GM12878 (cell line): ENCODE results near the gene ELOF1.

ENCODE experiments used
- CEBPB ChIP-seq, 2 experiments: fragments of 150-350 bp in 1 of 2; IDR thresholded peaks; 2 replicates each; pipeline ENCODE4 v1.6.1; 2012 to 2014; ENCODE audit warnings: low read depth in 2 of 2, low read length in 2 of 2, borderline replicate concordance in 1 of 2, inconsistent platforms in 1 of 2
- CEBPZ ChIP-seq: fragments of 150-350 bp; IDR thresholded peaks from 2 replicates; pipeline ENCODE4 v1.6.1; 2016; ENCODE audit warnings: low read depth, low read length
- EGR1 ChIP-seq, 2 experiments: IDR thresholded peaks; 1 replicate in 1 of 2; 2 replicates in 1 of 2; pipeline ENCODE4 v1.6.1; 2011 to 2012; ENCODE audit warnings: low read depth in 2 of 2, low read length in 2 of 2, borderline replicate concordance in 1 of 2, mild to moderate bottlenecking in 1 of 2, moderate library complexity in 1 of 2
- IKZF1 ChIP-seq: fragments of 450-650 bp; conservative IDR thresholded peaks from 2 replicates; pipeline ENCODE4 v1.6.1; 2017; ENCODE audit warnings: antibody characterized with exemption, mild to moderate bottlenecking
- NBN ChIP-seq: fragments of 450-650 bp; IDR thresholded peaks from 2 replicates; pipeline ENCODE4 v1.6.1; 2016
- POLR2AphosphoS2 ChIP-seq: IDR thresholded peaks from 2 replicates; pipeline ENCODE4 v1.6.1; 2011; ENCODE audit warnings: low read depth, mild to moderate bottlenecking, low read length, improper control_type of control experiment, moderate library complexity
- RBBP5 ChIP-seq: fragments of 200-600 bp; sonication (generic); conservative IDR thresholded peaks from 2 replicates; pipeline ENCODE4 v1.6.1; 2016
- USF1 ChIP-seq: IDR thresholded peaks from 2 replicates; pipeline ENCODE4 v1.6.1; 2011; ENCODE audit warnings: borderline replicate concordance, low read depth, mild to moderate bottlenecking, moderate library complexity, mixed read lengths, low read length; ENCODE audit not compliant: insufficient read depth; ENCODE audit errors: extremely low read length
- TF ChIP-seq, protein P1 (sequence below): IDR thresholded peaks from 2 replicates; pipeline ENCODE4 v1.6.1; 2011; ENCODE audit warnings: borderline replicate concordance, low read depth, mild to moderate bottlenecking, moderate library complexity, low read length; ENCODE audit not compliant: insufficient read depth, poor library complexity, severe bottlenecking
- TF ChIP-seq, protein P2 (sequence below), 3 experiments: IDR thresholded peaks in 2 of 3; conservative IDR thresholded peaks in 1 of 3; 2 replicates each; pipeline ENCODE4 v1.5.1; 2011; ENCODE audit warnings: low read depth in 3 of 3, low read length in 3 of 3, mild to moderate bottlenecking in 3 of 3, control low read depth in 2 of 3, moderate library complexity in 2 of 3, inconsistent platforms in 1 of 3, mixed read lengths in 1 of 3; ENCODE audit not compliant: control insufficient read depth in 2 of 3, insufficient read depth in 1 of 3; ENCODE audit errors: extremely low read depth in 1 of 3

DNA sequence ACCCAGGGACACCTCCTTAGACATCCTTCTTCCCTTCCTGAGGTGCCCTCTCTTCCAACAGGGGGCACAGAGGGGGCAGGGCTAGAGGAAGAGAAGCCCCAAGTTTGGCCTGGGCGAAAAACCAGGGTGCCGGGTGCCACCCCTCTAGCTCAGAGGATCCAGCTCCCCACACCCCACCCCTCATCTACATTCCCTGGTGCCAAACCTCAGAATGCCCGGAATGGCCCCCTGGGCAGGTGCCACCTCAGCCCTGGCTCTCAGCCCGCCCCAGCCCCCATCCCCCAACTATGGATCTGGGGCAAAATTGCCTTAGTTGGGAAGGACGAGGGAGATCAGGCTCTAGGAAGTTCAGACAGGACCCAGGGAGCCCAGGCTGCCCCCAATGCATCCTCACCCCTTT, 18.4 kb downstream of the ELOF1 start:
- TF ChIP-seq RBBP5 = no peak
- TF ChIP-seq NBN = no peak
- TF ChIP-seq CEBPZ = no peak
- no peak for TF ChIP-seq IKZF1
- no peak for TF ChIP-seq POLR2AphosphoS2
- TF ChIP-seq CEBPB (IDR thresholded peaks at IDR 0.05; ENCODE audit: borderline replicate concordance in 1 of 2, low read depth in 2 of 2, low read length in 2 of 2) = no peak
- TF ChIP-seq, protein P1, sequence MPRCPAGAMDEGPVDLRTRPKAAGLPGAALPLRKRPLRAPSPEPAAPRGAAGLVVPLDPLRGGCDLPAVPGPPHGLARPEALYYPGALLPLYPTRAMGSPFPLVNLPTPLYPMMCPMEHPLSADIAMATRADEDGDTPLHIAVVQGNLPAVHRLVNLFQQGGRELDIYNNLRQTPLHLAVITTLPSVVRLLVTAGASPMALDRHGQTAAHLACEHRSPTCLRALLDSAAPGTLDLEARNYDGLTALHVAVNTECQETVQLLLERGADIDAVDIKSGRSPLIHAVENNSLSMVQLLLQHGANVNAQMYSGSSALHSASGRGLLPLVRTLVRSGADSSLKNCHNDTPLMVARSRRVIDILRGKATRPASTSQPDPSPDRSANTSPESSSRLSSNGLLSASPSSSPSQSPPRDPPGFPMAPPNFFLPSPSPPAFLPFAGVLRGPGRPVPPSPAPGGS = no peak
- no peak for TF ChIP-seq USF1
- TF ChIP-seq EGR1 (IDR thresholded peaks at IDR 0.05; ENCODE audit: borderline replicate concordance in 1 of 2, low read depth in 2 of 2, low read length in 2 of 2) = no peak
- TF ChIP-seq, protein P2, sequence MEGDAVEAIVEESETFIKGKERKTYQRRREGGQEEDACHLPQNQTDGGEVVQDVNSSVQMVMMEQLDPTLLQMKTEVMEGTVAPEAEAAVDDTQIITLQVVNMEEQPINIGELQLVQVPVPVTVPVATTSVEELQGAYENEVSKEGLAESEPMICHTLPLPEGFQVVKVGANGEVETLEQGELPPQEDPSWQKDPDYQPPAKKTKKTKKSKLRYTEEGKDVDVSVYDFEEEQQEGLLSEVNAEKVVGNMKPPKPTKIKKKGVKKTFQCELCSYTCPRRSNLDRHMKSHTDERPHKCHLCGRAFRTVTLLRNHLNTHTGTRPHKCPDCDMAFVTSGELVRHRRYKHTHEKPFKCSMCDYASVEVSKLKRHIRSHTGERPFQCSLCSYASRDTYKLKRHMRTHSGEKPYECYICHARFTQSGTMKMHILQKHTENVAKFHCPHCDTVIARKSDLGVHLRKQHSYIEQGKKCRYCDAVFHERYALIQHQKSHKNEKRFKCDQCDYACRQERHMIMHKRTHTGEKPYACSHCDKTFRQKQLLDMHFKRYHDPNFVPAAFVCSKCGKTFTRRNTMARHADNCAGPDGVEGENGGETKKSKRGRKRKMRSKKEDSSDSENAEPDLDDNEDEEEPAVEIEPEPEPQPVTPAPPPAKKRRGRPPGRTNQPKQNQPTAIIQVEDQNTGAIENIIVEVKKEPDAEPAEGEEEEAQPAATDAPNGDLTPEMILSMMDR (IDR thresholded peaks at IDR 0.05 in 2 of 3, conservative IDR thresholded peaks at IDR 0.05 in 1 of 3; ENCODE audit: control insufficient read depth in 2 of 3, extremely low read depth in 1 of 3, insufficient read depth in 1 of 3, low read depth in 3 of 3, low read length in 3 of 3) = no peak
